HepG2 (cell line): ENCODE measurements around the gene KIAA1549. TPM values are rescaled to one million over a fixed set of nuclear protein-coding genes. Genes with fewer than 3 reads are reported as not detected.

Experiments
- ATAC-seq: fragments of 200-7000 bp; cut with Tn5 transposase; 3 replicates; pipeline ENCODE4 v1.9.1; 2020; ENCODE audit warnings: mild to moderate bottlenecking, moderate library complexity
- BruUV-seq: library from RNA; stranded (reverse); fragments of 400-500 nt; replicated peaks from 2 replicates; lab custom pipeline; 2021; lab: Mats Ljungman, UMichigan
- CTCF ChIA-PET: fragments of 300-600 bp; formaldehyde crosslinking; extraction: SDS; loops from one replicate; lab custom pipeline; 2021; ENCODE audit warnings: low total read pairs, inconsistent platforms, low intra/inter-chr PET ratio; lab: Yijun Ruan, JAX
- POLR2A ChIA-PET: fragments of 350-600 bp; sonication (Branson Sonifier 250); formaldehyde crosslinking; loops from one replicate; lab custom pipeline; 2020; ENCODE audit warnings: antibody characterized with exemption, inconsistent platforms; lab: Yijun Ruan, JAX
- DNase-seq: peaks from one replicate; pipeline ENCODE4 v3.0.0-alpha.2; 2015; ENCODE audit warnings: low spot score
- FAIRE-seq: peaks from 3 replicates; lab custom pipeline; 2011; peaks lifted over from hg19 to GRCh38; lab: Jason Lieb, UNC
- H2AFZ ChIP-seq: one replicate; pipeline ENCODE4 v1.6.1; 2011; ENCODE audit warnings: low read length, inconsistent platforms
- H3K27ac ChIP-seq: fragments of 300-600 bp; 3 replicates; pipeline ENCODE4 v1.8.0; 2011; ENCODE audit warnings: mixed run types, mild to moderate bottlenecking, mixed read lengths, low read length, inconsistent platforms; ENCODE audit not compliant: insufficient read depth; ENCODE audit errors: extremely low read length
- H3K27me3 ChIP-seq, 2 experiments: fragments of 200-600 bp in 1 of 2; 2 replicates in 1 of 2; 3 replicates in 1 of 2; pipeline versions ENCODE4 v1.6.0 to v1.8.0; 2011; ENCODE audit warnings: low read length in 2 of 2, mild to moderate bottlenecking in 2 of 2, moderate library complexity in 2 of 2, inconsistent platforms in 1 of 2; ENCODE audit not compliant: insufficient read depth in 2 of 2, control insufficient read depth in 1 of 2
- H3K36me3 ChIP-seq, 2 experiments: fragments of 200-600 bp in 1 of 2; replicated peaks in 1 of 2; 2 replicates in 1 of 2; 3 replicates in 1 of 2; pipeline versions ENCODE4 v1.5.1 to v1.8.0; 2011; ENCODE audit warnings: low read length in 2 of 2, inconsistent platforms in 1 of 2; ENCODE audit not compliant: insufficient read depth in 2 of 2, control insufficient read depth in 1 of 2
- H3K4me1 ChIP-seq: 2 replicates; pipeline ENCODE4 v1.5.1; 2012; ENCODE audit warnings: low read length, inconsistent platforms; ENCODE audit not compliant: insufficient read depth
- H3K4me2 ChIP-seq: 2 replicates; pipeline ENCODE4 v1.6.0; 2011; ENCODE audit warnings: low read depth, low read length, inconsistent platforms
- H3K4me3 ChIP-seq, 3 experiments: fragments of 200-600 bp in 1 of 3; sonication (generic), shearing (Covaris generic) in 1 of 3; replicated peaks in 1 of 3; 2 replicates each; pipeline ENCODE4 v1.5.1; 2011 to 2016; ENCODE audit warnings: low read length in 3 of 3, inconsistent platforms in 2 of 3, low read depth in 2 of 3, mild to moderate bottlenecking in 2 of 3, control low read depth in 1 of 3, mixed read lengths in 1 of 3; ENCODE audit not compliant: insufficient read depth in 1 of 3
- H3K79me2 ChIP-seq: one replicate; pipeline ENCODE4 v1.6.1; 2011; ENCODE audit warnings: low read length, inconsistent platforms; ENCODE audit not compliant: insufficient read depth
- H3K9ac ChIP-seq: 2 replicates; pipeline ENCODE4 v1.6.0; 2011; ENCODE audit warnings: mild to moderate bottlenecking, low read depth, low read length, inconsistent platforms; ENCODE audit not compliant: insufficient read depth
- H3K9me3 ChIP-seq: 2 replicates; pipeline ENCODE4 v1.5.1; 2012; ENCODE audit warnings: mild to moderate bottlenecking, low read length
- H4K20me1 ChIP-seq: 2 replicates; pipeline ENCODE4 v1.6.0; 2011; ENCODE audit warnings: inconsistent platforms, mild to moderate bottlenecking, low read length, moderate library complexity; ENCODE audit not compliant: insufficient read depth
- ELF4 ChIP-seq: sonication (generic); formaldehyde crosslinking; IDR thresholded peaks from 2 replicates; pipeline ENCODE4 v1.5.0; 2020; ENCODE audit warnings: missing genetic modification reagents, mild to moderate bottlenecking, moderate library complexity, borderline replicate concordance
- HHEX ChIP-seq: IDR thresholded peaks from 2 replicates; pipeline ENCODE4 v1.6.1; 2016; ENCODE audit warnings: control low read depth
- ISL2 ChIP-seq: sonication (generic); formaldehyde crosslinking; IDR thresholded peaks from 2 replicates; pipeline ENCODE4 v1.5.0; 2020; ENCODE audit warnings: missing genetic modification reagents
- JUNB ChIP-seq: sonication (generic); formaldehyde crosslinking; IDR thresholded peaks from 2 replicates; pipeline ENCODE4 v1.8.0; 2022; ENCODE audit warnings: missing genetic modification reagents, mild to moderate bottlenecking, borderline replicate concordance
- MED8 ChIP-seq: sonication (generic); formaldehyde crosslinking; IDR thresholded peaks from 2 replicates; pipeline ENCODE4 v1.8.1; 2023; ENCODE audit warnings: mild to moderate bottlenecking, missing genetic modification reagents; ENCODE audit not compliant: insufficient replicate concordance
- NR1H2 ChIP-seq: sonication (generic); formaldehyde crosslinking; IDR thresholded peaks from 2 replicates; pipeline ENCODE4 v1.8.1; 2022; ENCODE audit warnings: low read depth, missing genetic modification reagents, borderline replicate concordance
- SP140L ChIP-seq: sonication (generic); formaldehyde crosslinking; IDR thresholded peaks from 2 replicates; pipeline ENCODE4 v1.4.0; 2020; ENCODE audit warnings: missing genetic modification reagents, borderline replicate concordance
- STAG1 ChIP-seq: sonication (generic); formaldehyde crosslinking; IDR thresholded peaks from 2 replicates; pipeline ENCODE4 v1.4.0; 2020; ENCODE audit warnings: missing genetic modification reagents
- TEAD3 ChIP-seq: optimal IDR thresholded peaks from 2 replicates; pipeline ENCODE3; 2016; ENCODE audit warnings: borderline replicate concordance
- XRCC5 ChIP-seq: fragments of 200-400 bp; formaldehyde crosslinking; optimal IDR thresholded peaks from 2 replicates; pipeline ENCODE3; 2017; ENCODE audit warnings: mild to moderate bottlenecking, low read length
- ZFP36L2 ChIP-seq: sonication (generic); formaldehyde crosslinking; IDR thresholded peaks from 2 replicates; pipeline ENCODE4 v1.4.0; 2020; ENCODE audit warnings: missing genetic modification reagents
- ZNF335 ChIP-seq: sonication (generic); formaldehyde crosslinking; IDR thresholded peaks from 2 replicates; pipeline ENCODE4 v1.4.0; 2020; ENCODE audit warnings: missing genetic modification reagents
- ZNF614 ChIP-seq: IDR thresholded peaks from 2 replicates; pipeline ENCODE4 v1.6.1; 2018; ENCODE audit warnings: missing biosample characterization, missing genetic modification reagents, inconsistent platforms, borderline replicate concordance
- ZNF644 ChIP-seq: IDR thresholded peaks from 2 replicates; pipeline ENCODE4 v1.6.1; 2016; ENCODE audit warnings: low read depth
- ZNF766 ChIP-seq: sonication (generic); formaldehyde crosslinking; IDR thresholded peaks from 2 replicates; pipeline ENCODE4 v1.5.0; 2020; ENCODE audit warnings: missing genetic modification reagents, borderline replicate concordance
- ZNF772 ChIP-seq: sonication (generic); formaldehyde crosslinking; IDR thresholded peaks from 2 replicates; pipeline ENCODE4 v1.5.0; 2020; ENCODE audit warnings: mild to moderate bottlenecking, missing genetic modification reagents
- WGBS: methylation state at CpG from one replicate; pipeline ENCODE4 v1.1.6; 2017; ENCODE audit warnings: low lambda C conversion rate; 5-methylcytosine and 5-hydroxymethylcytosine counted together
- in situ Hi-C: cut with HindIII; loops from 2 replicates; pipeline ENCODE4 v1.10.0; 2017; ENCODE audit warnings: low pct_unique_long_range_greater_than_20kb; ENCODE audit not compliant: extremely low pct_ligation_motif_present
- intact Hi-C: fragments of 100-400 bp; cut with micrococcal nuclease; formaldehyde crosslinking; loops from one replicate; pipeline ENCODE4 v1.10.0; 2022; ENCODE audit not compliant: unreplicated experiment
- polyA plus RNA-seq, 8 experiments: library from polyadenylated mRNA; depleted of rRNA in 3 of 8; stranded (reverse) in 7 of 8; unstranded in 1 of 8; fragments of >200 nt; fragmentation: Illumina TruSeq in 4 of 8; extraction: Trizol in 4 of 8; gene quantifications; 2 replicates each; pipeline versions ENCODE4 v1.2.1 to v1.2.3, GENCODE V29; 2011 to 2016; ENCODE audit warnings: low read depth in 4 of 8, missing spikeins in 1 of 8, mixed read lengths in 1 of 8; ENCODE audit not compliant: insufficient read depth in 1 of 8
- total RNA-seq, 5 experiments: library from RNA; depleted of rRNA; stranded (reverse); fragments of >200 nt; fragmentation: Illumina TruSeq; extraction: Trizol; gene quantifications; 2 replicates each; pipeline ENCODE4 v1.2.3, GENCODE V29; 2016; ENCODE audit warnings: low read depth in 1 of 5
- TF ChIP-seq, protein P1 (sequence below): sonication (generic); formaldehyde crosslinking; IDR thresholded peaks from 2 replicates; pipeline ENCODE4 v1.5.0; 2020; ENCODE audit warnings: mild to moderate bottlenecking, missing genetic modification reagents
- TF ChIP-seq, protein P2 (sequence below): sonication (generic); formaldehyde crosslinking; IDR thresholded peaks from 2 replicates; pipeline ENCODE4 v1.5.0; 2020; ENCODE audit warnings: mild to moderate bottlenecking, missing genetic modification reagents, moderate library complexity
- TF ChIP-seq, protein P3 (sequence below): sonication (generic); formaldehyde crosslinking; IDR thresholded peaks from 2 replicates; pipeline ENCODE4 v1.5.1; 2020; ENCODE audit warnings: missing genetic modification reagents, mild to moderate bottlenecking, borderline replicate concordance

The KIAA1549 gene
- total and polyA plus RNA-seq, 2 of the 13 experiments (the other 11 are each of a cell fraction or from before 2014, with no cell fraction given) = 1.1 to 1.8 TPM

DNA sequence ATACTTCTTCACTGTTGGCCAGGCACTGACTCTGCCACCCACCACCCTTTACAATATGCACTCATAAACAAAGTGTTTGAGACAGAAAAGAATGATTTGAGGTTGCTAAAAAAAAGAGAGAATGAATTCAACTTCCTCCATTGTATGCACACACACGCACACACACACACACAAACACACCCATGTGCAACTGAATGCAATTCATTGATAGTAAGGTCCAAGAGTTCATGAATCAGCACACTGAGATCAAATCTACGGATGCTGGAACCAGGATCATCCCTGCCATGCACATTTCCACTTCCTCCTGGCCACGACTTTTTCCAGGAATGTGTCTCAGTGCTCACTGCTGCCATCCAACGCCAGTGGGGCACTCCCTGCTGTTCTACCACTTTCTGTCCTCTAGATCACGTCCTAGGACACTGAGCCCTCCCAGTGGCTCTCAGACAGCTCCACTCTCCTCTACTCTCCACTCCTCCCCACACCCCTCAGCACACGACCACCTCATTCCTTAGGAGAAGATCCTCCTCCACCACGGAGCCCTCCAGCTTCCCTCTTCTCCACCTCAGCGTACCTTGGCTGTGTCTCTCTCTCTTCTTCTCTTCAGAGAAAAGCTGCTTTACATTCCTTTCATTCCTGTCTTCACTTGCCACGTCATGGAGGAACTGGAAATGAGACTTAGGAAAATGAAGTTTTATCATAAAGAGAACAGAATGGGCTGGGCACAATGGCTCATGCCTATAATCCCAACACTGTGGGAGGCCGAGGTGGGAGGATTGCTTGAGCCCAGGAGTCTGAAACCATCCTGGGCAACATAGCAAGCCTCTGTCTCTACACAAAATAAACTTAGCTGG is 195.4 kb downstream of the KIAA1549 start:
- WGBS = 19% methylated on average over 10 of the region's 10 CpGs
- DNase-seq = peak; percentile 15
- peaks cover 9% of the 10 kb centered on the region for H3K4me1 ChIP-seq
- ATAC-seq = peak; percentile 93
- H3K9me3 ChIP-seq = no peaks in the 10 kb centered on the region
- no peaks in the 10 kb centered on the region for H3K79me2 ChIP-seq
- peak; percentile 61 for FAIRE-seq
- no peak for TF ChIP-seq MED8 (CRISPR knock-in tag)
- no peak for TF ChIP-seq NR1H2
- no peak for TF ChIP-seq JUNB (CRISPR knock-in tag)
- TF ChIP-seq, protein P1, sequence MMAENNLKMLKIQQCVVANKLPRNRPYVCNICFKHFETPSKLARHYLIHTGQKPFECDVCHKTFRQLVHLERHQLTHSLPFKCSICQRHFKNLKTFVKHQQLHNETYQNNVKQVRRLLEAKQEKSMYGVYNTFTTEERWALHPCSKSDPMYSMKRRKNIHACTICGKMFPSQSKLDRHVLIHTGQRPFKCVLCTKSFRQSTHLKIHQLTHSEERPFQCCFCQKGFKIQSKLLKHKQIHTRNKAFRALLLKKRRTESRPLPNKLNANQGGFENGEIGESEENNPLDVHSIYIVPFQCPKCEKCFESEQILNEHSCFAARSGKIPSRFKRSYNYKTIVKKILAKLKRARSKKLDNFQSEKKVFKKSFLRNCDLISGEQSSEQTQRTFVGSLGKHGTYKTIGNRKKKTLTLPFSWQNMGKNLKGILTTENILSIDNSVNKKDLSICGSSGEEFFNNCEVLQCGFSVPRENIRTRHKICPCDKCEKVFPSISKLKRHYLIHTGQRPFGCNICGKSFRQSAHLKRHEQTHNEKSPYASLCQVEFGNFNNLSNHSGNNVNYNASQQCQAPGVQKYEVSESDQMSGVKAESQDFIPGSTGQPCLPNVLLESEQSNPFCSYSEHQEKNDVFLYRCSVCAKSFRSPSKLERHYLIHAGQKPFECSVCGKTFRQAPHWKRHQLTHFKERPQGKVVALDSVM (CRISPR knock-in tag) = peak; percentile 48; the same call in 1 of the 2 replicates
- no peak for TF ChIP-seq ZFP36L2 (CRISPR knock-in tag)
- no peak for TF ChIP-seq ZNF766 (CRISPR knock-in tag)
- TF ChIP-seq SP140L (CRISPR knock-in tag) = no peak
- no peak for TF ChIP-seq ISL2 (CRISPR knock-in tag)
- no peak for TF ChIP-seq ZNF614 (CRISPR knock-in tag)
- TF ChIP-seq ZNF644 (CRISPR knock-in tag) = 0 out of 2 replicates have a peak, but pooled peaks have one; percentile 10
- no peak for TF ChIP-seq ELF4 (CRISPR knock-in tag)
- TF ChIP-seq, protein P2, sequence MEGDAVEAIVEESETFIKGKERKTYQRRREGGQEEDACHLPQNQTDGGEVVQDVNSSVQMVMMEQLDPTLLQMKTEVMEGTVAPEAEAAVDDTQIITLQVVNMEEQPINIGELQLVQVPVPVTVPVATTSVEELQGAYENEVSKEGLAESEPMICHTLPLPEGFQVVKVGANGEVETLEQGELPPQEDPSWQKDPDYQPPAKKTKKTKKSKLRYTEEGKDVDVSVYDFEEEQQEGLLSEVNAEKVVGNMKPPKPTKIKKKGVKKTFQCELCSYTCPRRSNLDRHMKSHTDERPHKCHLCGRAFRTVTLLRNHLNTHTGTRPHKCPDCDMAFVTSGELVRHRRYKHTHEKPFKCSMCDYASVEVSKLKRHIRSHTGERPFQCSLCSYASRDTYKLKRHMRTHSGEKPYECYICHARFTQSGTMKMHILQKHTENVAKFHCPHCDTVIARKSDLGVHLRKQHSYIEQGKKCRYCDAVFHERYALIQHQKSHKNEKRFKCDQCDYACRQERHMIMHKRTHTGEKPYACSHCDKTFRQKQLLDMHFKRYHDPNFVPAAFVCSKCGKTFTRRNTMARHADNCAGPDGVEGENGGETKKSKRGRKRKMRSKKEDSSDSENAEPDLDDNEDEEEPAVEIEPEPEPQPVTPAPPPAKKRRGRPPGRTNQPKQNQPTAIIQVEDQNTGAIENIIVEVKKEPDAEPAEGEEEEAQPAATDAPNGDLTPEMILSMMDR (CRISPR knock-in tag) = peak; percentile 48
- TF ChIP-seq, protein P3, sequence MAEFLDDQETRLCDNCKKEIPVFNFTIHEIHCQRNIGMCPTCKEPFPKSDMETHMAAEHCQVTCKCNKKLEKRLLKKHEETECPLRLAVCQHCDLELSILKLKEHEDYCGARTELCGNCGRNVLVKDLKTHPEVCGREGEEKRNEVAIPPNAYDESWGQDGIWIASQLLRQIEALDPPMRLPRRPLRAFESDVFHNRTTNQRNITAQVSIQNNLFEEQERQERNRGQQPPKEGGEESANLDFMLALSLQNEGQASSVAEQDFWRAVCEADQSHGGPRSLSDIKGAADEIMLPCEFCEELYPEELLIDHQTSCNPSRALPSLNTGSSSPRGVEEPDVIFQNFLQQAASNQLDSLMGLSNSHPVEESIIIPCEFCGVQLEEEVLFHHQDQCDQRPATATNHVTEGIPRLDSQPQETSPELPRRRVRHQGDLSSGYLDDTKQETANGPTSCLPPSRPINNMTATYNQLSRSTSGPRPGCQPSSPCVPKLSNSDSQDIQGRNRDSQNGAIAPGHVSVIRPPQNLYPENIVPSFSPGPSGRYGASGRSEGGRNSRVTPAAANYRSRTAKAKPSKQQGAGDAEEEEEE = no peak
- TF ChIP-seq HHEX (CRISPR knock-in tag) = no peak
- no peak for TF ChIP-seq ZNF772 (CRISPR knock-in tag)
- TF ChIP-seq TEAD3 (CRISPR knock-in tag) = peak; percentile 74
- peak; percentile 46 for TF ChIP-seq STAG1 (CRISPR knock-in tag)
- TF ChIP-seq XRCC5 = peak; percentile 20
- TF ChIP-seq ZNF335 (CRISPR knock-in tag) = no peak
- H3K4me2 ChIP-seq = peak overlapping the region; percentile 13; the same call in 1 of the 2 replicates
- ChIA-PET POLR2A (no interaction called here), CTCF (no interaction called here)
- peaks cover 0 to 7% of the 10 kb centered on the region in 2 experiments; a peak in 1 of 5 replicates for H3K27me3 ChIP-seq
- H3K4me3 ChIP-seq = no peak overlapping the region
- H2AFZ ChIP-seq = no peak overlapping the region
- H3K27ac ChIP-seq = no peak overlapping the region
- no peaks in the 10 kb centered on the region for H4K20me1 ChIP-seq
- in situ Hi-C loops (no loop called here), intact Hi-C loops (no loop called here)
- H3K9ac ChIP-seq = no peak overlapping the region
- no TSS peak for BruUV-seq
- no peaks in the 10 kb centered on the region for H3K36me3 ChIP-seq
